ENCODE data around the gene LRRC4C. TPM values are rescaled to one million over a fixed set of nuclear protein-coding genes. Genes with fewer than 3 reads are reported as not detected.
"Not testable (repeated sequence)": the region's sequence is repeated elsewhere in the genome, so short reads cannot be mapped to it uniquely, and the experiment has no call there.

The LRRC4C gene
- total and polyA plus RNA-seq, 12 donors, result 0.15 to 0.93 (median 0.40) TPM

- no peaks in the 10 kb centered on the region for H3K27me3 ChIP-seq
- H3K4me1 ChIP-seq, result no peaks in the 10 kb centered on the region
- H3K4me3 ChIP-seq, result no peak overlapping the region
- DNase-seq, result no peak
- no peaks in the 10 kb centered on the region for H3K9me3 ChIP-seq
- H3K27ac ChIP-seq, result no peak overlapping the region
- WGBS, 2 donors, result 75 to 79% methylated on average over 2 of the region's 2 CpGs
- ATAC-seq, result no peak
- intact Hi-C loops (cut with DNase I), result no loop called here
- H3K36me3 ChIP-seq, result no peaks in the 10 kb centered on the region
- TF ChIP-seq, protein P1, sequence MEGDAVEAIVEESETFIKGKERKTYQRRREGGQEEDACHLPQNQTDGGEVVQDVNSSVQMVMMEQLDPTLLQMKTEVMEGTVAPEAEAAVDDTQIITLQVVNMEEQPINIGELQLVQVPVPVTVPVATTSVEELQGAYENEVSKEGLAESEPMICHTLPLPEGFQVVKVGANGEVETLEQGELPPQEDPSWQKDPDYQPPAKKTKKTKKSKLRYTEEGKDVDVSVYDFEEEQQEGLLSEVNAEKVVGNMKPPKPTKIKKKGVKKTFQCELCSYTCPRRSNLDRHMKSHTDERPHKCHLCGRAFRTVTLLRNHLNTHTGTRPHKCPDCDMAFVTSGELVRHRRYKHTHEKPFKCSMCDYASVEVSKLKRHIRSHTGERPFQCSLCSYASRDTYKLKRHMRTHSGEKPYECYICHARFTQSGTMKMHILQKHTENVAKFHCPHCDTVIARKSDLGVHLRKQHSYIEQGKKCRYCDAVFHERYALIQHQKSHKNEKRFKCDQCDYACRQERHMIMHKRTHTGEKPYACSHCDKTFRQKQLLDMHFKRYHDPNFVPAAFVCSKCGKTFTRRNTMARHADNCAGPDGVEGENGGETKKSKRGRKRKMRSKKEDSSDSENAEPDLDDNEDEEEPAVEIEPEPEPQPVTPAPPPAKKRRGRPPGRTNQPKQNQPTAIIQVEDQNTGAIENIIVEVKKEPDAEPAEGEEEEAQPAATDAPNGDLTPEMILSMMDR (IDR thresholded peaks at IDR 0.05), result no peak
Observed at GRCh38 chr11:40204228-40204627, 1255.2 kb downstream of the LRRC4C start.

GRCh38 chr11:40203606-40204005 is 1255.8 kb downstream of the LRRC4C start:
- Histone ChIP-seq H3K9me3 (no peaks in the 10 kb centered on the region), H3K36me3 (no peaks in the 10 kb centered on the region), H3K27me3 (no peaks in the 10 kb centered on the region), H3K4me1 (no peaks in the 10 kb centered on the region), H3K4me3 (no peak overlapping the region), H3K27ac (no peak overlapping the region)
- no peak for DNase-seq
- intact Hi-C loops (cut with DNase I), result no loop called here
- TF ChIP-seq, protein P1 (IDR thresholded peaks at IDR 0.05), result no peak
- ATAC-seq, result no peak
- 21 to 25% methylated on average over 1 of the region's 1 CpG for WGBS, 2 donors

- Histone ChIP-seq H3K9me3 (no peaks in the 10 kb centered on the region), H3K27me3 (no peaks in the 10 kb centered on the region), H3K27ac (no peak overlapping the region), H3K4me1 (no peaks in the 10 kb centered on the region), H3K4me3 (no peak overlapping the region), H3K36me3 (no peaks in the 10 kb centered on the region)
- 50 to 53% methylated on average over 3 of the region's 3 CpGs for WGBS, 2 donors
- DNase-seq (no peak), ATAC-seq (no peak)
- TF ChIP-seq, protein P1 (IDR thresholded peaks at IDR 0.05), result no peak
- intact Hi-C loops (cut with DNase I), result no loop called here
Observed at GRCh38 chr11:40202589-40203270, 1256.7 kb downstream of the LRRC4C start.

- H3K27me3 ChIP-seq; H3K4me3 ChIP-seq; ATAC-seq; intact Hi-C loops (cut with DNase I); H3K36me3 ChIP-seq; H3K27ac ChIP-seq; H3K9me3 ChIP-seq; H3K4me1 ChIP-seq; DNase-seq: not testable (repeated sequence)
- 82 to 84% methylated on average over 5 of the region's 5 CpGs for WGBS, 2 donors
Observed at GRCh38 chr11:40192590-40192989, 1266.9 kb downstream of the LRRC4C start.

- 39 to 57% methylated on average over 5 of the region's 5 CpGs for WGBS, 2 donors
- DNase-seq (no peak), ATAC-seq (no peak)
- no peak overlapping the region for H3K4me3 ChIP-seq
- no peaks in the 10 kb centered on the region for H3K36me3 ChIP-seq
- intact Hi-C loops (cut with DNase I), result no loop called here
- TF ChIP-seq, protein P1 (IDR thresholded peaks at IDR 0.05), result no peak
- H3K27me3 ChIP-seq, result no peaks in the 10 kb centered on the region
- no peaks in the 10 kb centered on the region for H3K9me3 ChIP-seq
- H3K4me1 ChIP-seq, result no peaks in the 10 kb centered on the region
- H3K27ac ChIP-seq, result no peak overlapping the region
Observed at GRCh38 chr11:40190294-40190693, 1269.2 kb downstream of the LRRC4C start.
